ENCODE results near the gene CCDC39. TPM values are rescaled to one million over a fixed set of nuclear protein-coding genes. Genes with fewer than 3 reads are reported as not detected.

The CCDC39 gene
- total and polyA plus RNA-seq, 9 of the 15 experiments (the other 6 are each of a cell fraction or from before 2014, with no cell fraction given) = not detected

DNA sequence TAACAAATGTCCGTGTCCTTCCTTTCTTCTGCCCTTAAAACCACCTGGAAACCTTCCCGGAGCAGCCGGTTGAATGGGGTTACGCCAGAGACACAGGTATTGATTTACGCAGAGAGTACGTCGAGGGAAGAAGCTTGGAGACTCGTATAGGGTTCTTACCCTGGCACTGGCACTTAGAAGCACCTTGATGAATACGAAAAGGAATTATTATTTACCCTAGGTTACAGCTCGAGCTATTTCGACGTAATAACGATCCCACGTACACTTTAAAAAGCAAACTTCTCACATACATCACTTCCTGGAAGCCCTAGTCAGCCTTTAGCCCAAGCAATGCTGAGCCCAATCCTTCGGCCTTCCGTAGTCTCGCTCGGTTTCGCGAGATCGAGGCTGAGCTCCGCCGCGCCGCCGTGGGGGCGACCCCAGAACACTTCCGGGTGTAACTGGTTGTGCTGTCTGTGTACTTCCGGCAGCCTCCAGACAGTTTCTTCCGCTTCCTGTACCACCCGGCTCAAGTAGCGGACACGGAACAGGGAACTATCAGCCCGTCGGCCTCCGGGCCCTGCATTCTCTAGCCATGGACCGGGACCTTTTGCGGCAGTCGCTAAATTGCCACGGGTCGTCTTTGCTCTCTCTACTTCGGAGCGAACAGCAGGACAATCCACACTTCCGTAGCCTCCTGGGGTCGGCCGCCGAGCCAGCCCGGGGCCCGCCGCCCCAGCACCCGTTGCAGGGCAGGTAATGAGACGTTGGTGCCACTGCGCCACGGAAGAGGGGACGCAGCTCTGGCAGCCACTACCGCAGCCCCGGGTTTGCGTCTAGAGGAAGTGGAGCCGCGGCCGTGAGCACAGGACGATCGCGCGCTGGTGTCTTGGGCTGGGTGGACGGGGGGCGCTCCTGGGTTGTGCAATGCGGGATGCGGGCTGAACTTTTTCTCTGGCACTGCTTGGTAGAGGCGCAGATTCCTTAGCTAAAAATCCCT lies 77.3 kb downstream of the CCDC39 start, which contains the start of gene TTC14 (continued):
- TF ChIP-seq ELF2 (CRISPR knock-in tag; IDR thresholded peaks at IDR 0.05) = peak; percentile 94
- TF ChIP-seq SAFB2 (IDR thresholded peaks at IDR 0.05; ENCODE audit: borderline replicate concordance, low read depth, low read length, severe bottlenecking) = no peak
- no peak for TF ChIP-seq BRF2 (IDR thresholded peaks at IDR 0.05; ENCODE audit: borderline replicate concordance, insufficient read depth, insufficient read length)
- TF ChIP-seq, protein P1, sequence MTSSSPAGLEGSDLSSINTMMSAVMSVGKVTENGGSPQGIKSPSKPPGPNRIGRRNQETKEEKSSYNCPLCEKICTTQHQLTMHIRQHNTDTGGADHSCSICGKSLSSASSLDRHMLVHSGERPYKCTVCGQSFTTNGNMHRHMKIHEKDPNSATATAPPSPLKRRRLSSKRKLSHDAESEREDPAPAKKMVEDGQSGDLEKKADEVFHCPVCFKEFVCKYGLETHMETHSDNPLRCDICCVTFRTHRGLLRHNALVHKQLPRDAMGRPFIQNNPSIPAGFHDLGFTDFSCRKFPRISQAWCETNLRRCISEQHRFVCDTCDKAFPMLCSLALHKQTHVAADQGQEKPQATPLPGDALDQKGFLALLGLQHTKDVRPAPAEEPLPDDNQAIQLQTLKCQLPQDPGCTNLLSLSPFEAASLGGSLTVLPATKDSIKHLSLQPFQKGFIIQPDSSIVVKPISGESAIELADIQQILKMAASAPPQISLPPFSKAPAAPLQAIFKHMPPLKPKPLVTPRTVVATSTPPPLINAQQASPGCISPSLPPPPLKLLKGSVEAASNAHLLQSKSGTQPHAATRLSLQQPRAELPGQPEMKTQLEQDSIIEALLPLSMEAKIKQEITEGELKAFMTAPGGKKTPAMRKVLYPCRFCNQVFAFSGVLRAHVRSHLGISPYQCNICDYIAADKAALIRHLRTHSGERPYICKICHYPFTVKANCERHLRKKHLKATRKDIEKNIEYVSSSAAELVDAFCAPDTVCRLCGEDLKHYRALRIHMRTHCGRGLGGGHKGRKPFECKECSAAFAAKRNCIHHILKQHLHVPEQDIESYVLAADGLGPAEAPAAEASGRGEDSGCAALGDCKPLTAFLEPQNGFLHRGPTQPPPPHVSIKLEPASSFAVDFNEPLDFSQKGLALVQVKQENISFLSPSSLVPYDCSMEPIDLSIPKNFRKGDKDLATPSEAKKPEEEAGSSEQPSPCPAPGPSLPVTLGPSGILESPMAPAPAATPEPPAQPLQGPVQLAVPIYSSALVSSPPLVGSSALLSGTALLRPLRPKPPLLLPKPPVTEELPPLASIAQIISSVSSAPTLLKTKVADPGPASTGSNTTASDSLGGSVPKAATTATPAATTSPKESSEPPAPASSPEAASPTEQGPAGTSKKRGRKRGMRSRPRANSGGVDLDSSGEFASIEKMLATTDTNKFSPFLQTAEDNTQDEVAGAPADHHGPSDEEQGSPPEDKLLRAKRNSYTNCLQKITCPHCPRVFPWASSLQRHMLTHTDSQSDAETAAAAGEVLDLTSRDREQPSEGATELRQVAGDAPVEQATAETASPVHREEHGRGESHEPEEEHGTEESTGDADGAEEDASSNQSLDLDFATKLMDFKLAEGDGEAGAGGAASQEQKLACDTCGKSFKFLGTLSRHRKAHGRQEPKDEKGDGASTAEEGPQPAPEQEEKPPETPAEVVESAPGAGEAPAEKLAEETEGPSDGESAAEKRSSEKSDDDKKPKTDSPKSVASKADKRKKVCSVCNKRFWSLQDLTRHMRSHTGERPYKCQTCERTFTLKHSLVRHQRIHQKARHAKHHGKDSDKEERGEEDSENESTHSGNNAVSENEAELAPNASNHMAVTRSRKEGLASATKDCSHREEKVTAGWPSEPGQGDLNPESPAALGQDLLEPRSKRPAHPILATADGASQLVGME (CRISPR knock-in tag; IDR thresholded peaks at IDR 0.05) = no peak
- no peak for TF ChIP-seq CEBPZ (IDR thresholded peaks at IDR 0.05; ENCODE audit: borderline replicate concordance, low read depth, low read length)
- no peak for TF ChIP-seq TSC22D4 (tag; IDR thresholded peaks at IDR 0.05)
- no peak for TF ChIP-seq GTF3C2 (IDR thresholded peaks at IDR 0.05; ENCODE audit: borderline replicate concordance, extremely low read depth, insufficient read length)
- TF ChIP-seq POLR2A (conservative IDR thresholded peaks at IDR 0.05) = peak; percentile 88
- no peak for TF ChIP-seq ZNF436 (CRISPR knock-in tag; IDR thresholded peaks at IDR 0.05)
- TF ChIP-seq PHTF2 (CRISPR knock-in tag; IDR thresholded peaks at IDR 0.05) = no peak

Data from K562 (cell line).